ENCODE measurements around the gene NMT2. TPM values are rescaled to one million over a fixed set of nuclear protein-coding genes. Genes with fewer than 3 reads are reported as not detected.

Gene NMT2
- total RNA-seq, 1 experiment from 2014 or later: 15.7 TPM

- no peak for DNase-seq (ENCODE audit: low spot score)
- no peaks in the 10 kb centered on the region for H3K36me3 ChIP-seq (ENCODE audit: insufficient read depth, low read length, poor library complexity, severe bottlenecking)
Observed at GRCh38 chr10:15120523-15120922, 48.0 kb downstream of the NMT2 start.

GRCh38 chr10:15118615-15119014 lies 49.9 kb downstream of the NMT2 start:
- Histone ChIP-seq H3K36me3 (ENCODE audit: insufficient read depth, low read length, poor library complexity, severe bottlenecking) (no peaks in the 10 kb centered on the region), H3K4me1 (ENCODE audit: insufficient read depth, low read length, poor library complexity, severe bottlenecking) (no peaks in the 10 kb centered on the region), H3K27me3 (replicated peaks; ENCODE audit: insufficient read depth, low read depth, low read length, poor library complexity) (no peaks in the 10 kb centered on the region), H3K9me3 (ENCODE audit: low read depth, low read length, poor library complexity, severe bottlenecking) (no peaks in the 10 kb centered on the region), H3K27ac (ENCODE audit: low read depth, low read length, poor library complexity, severe bottlenecking) (no peak overlapping the region), H3K4me3 (ENCODE audit: low read depth, low read length, poor library complexity, severe bottlenecking) (no peak overlapping the region)
- BruUV-seq (replicated peaks): no TSS peak
- ChIA-PET CTCF (no interaction called here), POLR2A (ENCODE audit: low non-redundant PET) (no interaction called here)
- intact Hi-C loops (cut with micrococcal nuclease; ENCODE audit: unreplicated experiment): no loop called here
- no peak for DNase-seq (ENCODE audit: low spot score)
- TF ChIP-seq EZH2 (IDR thresholded peaks at IDR 0.05; ENCODE audit: borderline replicate concordance, low read depth, low read length, poor library complexity, severe bottlenecking) (no peak), CTCF (conservative IDR thresholded peaks at IDR 0.05; ENCODE audit: low read depth, low read length) (no peak)

More at GRCh38 chr10:15120523-15120922, 48.0 kb downstream of the NMT2 start:
- TF ChIP-seq EZH2 (IDR thresholded peaks at IDR 0.05; ENCODE audit: borderline replicate concordance, low read depth, low read length, poor library complexity, severe bottlenecking) (no peak), CTCF (conservative IDR thresholded peaks at IDR 0.05; ENCODE audit: low read depth, low read length) (no peak)
- no TSS peak for BruUV-seq (replicated peaks)
- no peaks in the 10 kb centered on the region for H3K27me3 ChIP-seq (replicated peaks; ENCODE audit: insufficient read depth, low read depth, low read length, poor library complexity)
- CTCF ChIA-PET: no interaction called here
- intact Hi-C loops (cut with micrococcal nuclease; ENCODE audit: unreplicated experiment): no loop called here
- H3K4me3 ChIP-seq (ENCODE audit: low read depth, low read length, poor library complexity, severe bottlenecking): no peak overlapping the region
- no peaks in the 10 kb centered on the region for H3K9me3 ChIP-seq (ENCODE audit: low read depth, low read length, poor library complexity, severe bottlenecking)
- H3K27ac ChIP-seq (ENCODE audit: low read depth, low read length, poor library complexity, severe bottlenecking): no peak overlapping the region
- POLR2A ChIA-PET (ENCODE audit: low non-redundant PET): no interaction called here
- no peaks in the 10 kb centered on the region for H3K4me1 ChIP-seq (ENCODE audit: insufficient read depth, low read length, poor library complexity, severe bottlenecking)

- POLR2A ChIA-PET (ENCODE audit: low non-redundant PET): no interaction called here
- CTCF ChIA-PET: no interaction called here
- H3K36me3 ChIP-seq (ENCODE audit: insufficient read depth, low read length, poor library complexity, severe bottlenecking): no peaks in the 10 kb centered on the region
- intact Hi-C loops (cut with micrococcal nuclease; ENCODE audit: unreplicated experiment): no loop called here
- no peaks in the 10 kb centered on the region for H3K4me1 ChIP-seq (ENCODE audit: insufficient read depth, low read length, poor library complexity, severe bottlenecking)
- H3K9me3 ChIP-seq (ENCODE audit: low read depth, low read length, poor library complexity, severe bottlenecking): no peaks in the 10 kb centered on the region
- TF ChIP-seq EZH2 (IDR thresholded peaks at IDR 0.05; ENCODE audit: borderline replicate concordance, low read depth, low read length, poor library complexity, severe bottlenecking) (no peak), CTCF (conservative IDR thresholded peaks at IDR 0.05; ENCODE audit: low read depth, low read length) (no peak)
- H3K4me3 ChIP-seq (ENCODE audit: low read depth, low read length, poor library complexity, severe bottlenecking): no peak overlapping the region
- DNase-seq (ENCODE audit: low spot score): no peak
- no peaks in the 10 kb centered on the region for H3K27me3 ChIP-seq (replicated peaks; ENCODE audit: insufficient read depth, low read depth, low read length, poor library complexity)
- BruUV-seq (replicated peaks): no TSS peak
- no peak overlapping the region for H3K27ac ChIP-seq (ENCODE audit: low read depth, low read length, poor library complexity, severe bottlenecking)
Observed at GRCh38 chr10:15116225-15116624, 52.3 kb downstream of the NMT2 start.
